ENCODE results near the gene OR6F1. TPM values are rescaled to one million over a fixed set of nuclear protein-coding genes. Genes with fewer than 3 reads are reported as not detected.

OR6F1 gene
- total and polyA plus RNA-seq, 4 donors = not detected

Other genes with a start within 250 kb of the OR6F1 start
- gene OR2C3, start 180.2 kb downstream of the OR6F1 start, total RNA-seq = under 1 TPM; under 0.01 to 0.17 TPM
- under 1 TPM; 0.51 to 0.95 TPM for gene OR2C3, start 180.2 kb downstream of the OR6F1 start, polyA plus RNA-seq (ENCODE audit: insufficient read length in 2 of 2)
- gene GCSAML, start 167.5 kb downstream of the OR6F1 start, total RNA-seq = under 1 TPM; 0.11 to 0.40 TPM
- 1 to 10 TPM in 1 of 2 donors, under 1 TPM in 1; 0.82 to 1.3 TPM for gene GCSAML, start 167.5 kb downstream of the OR6F1 start, polyA plus RNA-seq (ENCODE audit: insufficient read length in 2 of 2)
- gene OR2G2, start 128.3 kb downstream of the OR6F1 start, total RNA-seq = not detected
- gene OR2G2, start 128.3 kb downstream of the OR6F1 start, polyA plus RNA-seq (ENCODE audit: insufficient read length in 2 of 2) = not detected
- gene OR2G3, start 111.1 kb downstream of the OR6F1 start, total RNA-seq = not detected
- gene OR2G3, start 111.1 kb downstream of the OR6F1 start, polyA plus RNA-seq (ENCODE audit: insufficient read length in 2 of 2) = not detected
- not detected for gene OR13G1, start 36.9 kb downstream of the OR6F1 start, total RNA-seq
- gene OR13G1, start 36.9 kb downstream of the OR6F1 start, polyA plus RNA-seq (ENCODE audit: insufficient read length in 2 of 2) = not detected
- not detected for gene OR14K1, start 22.0 kb upstream of the OR6F1 start, total RNA-seq
- not detected for gene OR14K1, start 22.0 kb upstream of the OR6F1 start, polyA plus RNA-seq (ENCODE audit: insufficient read length in 2 of 2)
- gene OR14A2, start 31.5 kb upstream of the OR6F1 start, total RNA-seq = not detected
- gene OR14A2, start 31.5 kb upstream of the OR6F1 start, polyA plus RNA-seq (ENCODE audit: insufficient read length in 2 of 2) = not detected
- gene OR1C1, start 43.9 kb upstream of the OR6F1 start, total RNA-seq = not detected
- not detected for gene OR1C1, start 43.9 kb upstream of the OR6F1 start, polyA plus RNA-seq (ENCODE audit: insufficient read length in 2 of 2)
- gene OR14A16, start 107.5 kb upstream of the OR6F1 start, total RNA-seq = not detected
- gene OR14A16, start 107.5 kb upstream of the OR6F1 start, polyA plus RNA-seq (ENCODE audit: insufficient read length in 2 of 2) = not detected
- gene OR11L1, start 125.2 kb upstream of the OR6F1 start, total RNA-seq = not detected
- gene OR11L1, start 125.2 kb upstream of the OR6F1 start, polyA plus RNA-seq (ENCODE audit: insufficient read length in 2 of 2) = not detected
- gene TRIM58, start 140.5 kb upstream of the OR6F1 start, total RNA-seq = 10 to 100 TPM in 1 of 2 donors, 1 to 10 TPM in 1; 4.7 to 13.9 TPM
- 10 to 100 TPM in 1 of 2 donors, 1 to 10 TPM in 1; 8.9 to 14.4 TPM for gene TRIM58, start 140.5 kb upstream of the OR6F1 start, polyA plus RNA-seq (ENCODE audit: insufficient read length in 2 of 2)
- 1 to 10 TPM; 2.1 to 4.8 TPM for gene OR2W3, start 178.9 kb upstream of the OR6F1 start, total RNA-seq
- gene OR2W3, start 178.9 kb upstream of the OR6F1 start, polyA plus RNA-seq (ENCODE audit: insufficient read length in 2 of 2) = 1 to 10 TPM; 5.6 to 7.8 TPM
- under 1 TPM; 0.20 to 0.39 TPM for gene OR2T8, start 203.6 kb upstream of the OR6F1 start, total RNA-seq
- gene OR2T8, start 203.6 kb upstream of the OR6F1 start, polyA plus RNA-seq (ENCODE audit: insufficient read length in 2 of 2) = 1 to 10 TPM; 1.7 to 2.1 TPM
- gene OR2AJ1, start 208.2 kb upstream of the OR6F1 start, total RNA-seq = under 1 TPM in 1 of 2 donors, not detected in 1; 0.10 TPM
- gene OR2AJ1, start 208.2 kb upstream of the OR6F1 start, polyA plus RNA-seq (ENCODE audit: insufficient read length in 2 of 2) = not detected
- gene OR2L8, start 232.2 kb upstream of the OR6F1 start, total RNA-seq = 1 to 10 TPM in 1 of 2 donors, under 1 TPM in 1; 0.44 to 1.2 TPM
- gene OR2L8, start 232.2 kb upstream of the OR6F1 start, polyA plus RNA-seq (ENCODE audit: insufficient read length in 2 of 2) = not detected
- 1 to 10 TPM in 1 of 2 donors, under 1 TPM in 1; 0.44 to 1.1 TPM for gene OR2AK2, start 248.6 kb upstream of the OR6F1 start, total RNA-seq
- not detected for gene OR2AK2, start 248.6 kb upstream of the OR6F1 start, polyA plus RNA-seq (ENCODE audit: insufficient read length in 2 of 2)

All from spinal cord (tissue), 4 donors.